Gastrocnemius medialis (tissue), 4 donors: ENCODE measurements around the gene CPXM2.

Experiments used
- POLR2A ChIP-seq, 2 donors: fragments of 450-650 bp; IDR thresholded peaks; one replicate each; pipeline ENCODE4 v1.6.1; 2017; ENCODE audit warnings: antibody characterized with exemption in 2 of 2, mild to moderate bottlenecking in 2 of 2, moderate library complexity in 2 of 2
- TF ChIP-seq, protein P1 (sequence below), 5 experiments: fragments of 450-650 bp in 3 of 5; fragments of 200-600 bp in 2 of 5; sonication (generic) in 2 of 5; IDR thresholded peaks in 4 of 5; conservative IDR thresholded peaks in 1 of 5; 1 replicate in 4 of 5; 2 replicates in 1 of 5; pipeline ENCODE4 v1.5.1; 2016 to 2019; ENCODE audit warnings: antibody characterized with exemption in 5 of 5, mild to moderate bottlenecking in 3 of 5, moderate library complexity in 3 of 5

DNA sequence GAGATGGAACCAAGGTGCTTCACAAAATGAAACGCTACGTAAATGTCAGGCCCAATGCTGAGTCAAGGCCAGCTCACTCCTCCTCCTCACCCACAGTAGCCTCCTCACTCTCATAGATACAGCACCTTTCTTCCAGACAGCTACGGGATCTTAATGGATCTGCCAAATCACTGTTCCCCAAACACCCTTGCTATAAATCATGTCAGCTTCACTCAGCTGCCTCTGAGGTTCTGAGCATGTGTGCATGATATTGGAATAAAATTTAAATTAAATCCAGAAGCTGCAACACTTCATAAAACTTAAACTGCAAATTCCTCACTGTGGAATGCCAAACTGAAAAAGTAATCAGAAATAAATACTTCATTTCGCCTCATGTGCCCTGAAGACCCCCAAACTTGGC, 14.7 kb upstream of the CPXM2 start:
- no peak for TF ChIP-seq POLR2A (IDR thresholded peaks at IDR 0.05)
- TF ChIP-seq, protein P1, sequence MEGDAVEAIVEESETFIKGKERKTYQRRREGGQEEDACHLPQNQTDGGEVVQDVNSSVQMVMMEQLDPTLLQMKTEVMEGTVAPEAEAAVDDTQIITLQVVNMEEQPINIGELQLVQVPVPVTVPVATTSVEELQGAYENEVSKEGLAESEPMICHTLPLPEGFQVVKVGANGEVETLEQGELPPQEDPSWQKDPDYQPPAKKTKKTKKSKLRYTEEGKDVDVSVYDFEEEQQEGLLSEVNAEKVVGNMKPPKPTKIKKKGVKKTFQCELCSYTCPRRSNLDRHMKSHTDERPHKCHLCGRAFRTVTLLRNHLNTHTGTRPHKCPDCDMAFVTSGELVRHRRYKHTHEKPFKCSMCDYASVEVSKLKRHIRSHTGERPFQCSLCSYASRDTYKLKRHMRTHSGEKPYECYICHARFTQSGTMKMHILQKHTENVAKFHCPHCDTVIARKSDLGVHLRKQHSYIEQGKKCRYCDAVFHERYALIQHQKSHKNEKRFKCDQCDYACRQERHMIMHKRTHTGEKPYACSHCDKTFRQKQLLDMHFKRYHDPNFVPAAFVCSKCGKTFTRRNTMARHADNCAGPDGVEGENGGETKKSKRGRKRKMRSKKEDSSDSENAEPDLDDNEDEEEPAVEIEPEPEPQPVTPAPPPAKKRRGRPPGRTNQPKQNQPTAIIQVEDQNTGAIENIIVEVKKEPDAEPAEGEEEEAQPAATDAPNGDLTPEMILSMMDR (IDR thresholded peaks at IDR 0.05 in 4 of 5, conservative IDR thresholded peaks at IDR 0.05 in 1 of 5) = no peak
